ENCODE results near the gene TRIM44. TPM values are rescaled to one million over a fixed set of nuclear protein-coding genes. Genes with fewer than 3 reads are reported as not detected.

The TRIM44 gene
- total RNA-seq, 2 donors from 2014 or later, result 22.1 to 35.4 TPM

GRCh38 chr11:35727140-35727539, 64.6 kb downstream of the TRIM44 start:
- H3K36me3 ChIP-seq, result peaks cover 18% of the 10 kb centered on the region
- H3K27ac ChIP-seq, result no peak overlapping the region
- no peak for DNase-seq (ENCODE audit: low spot score)
- H3K4me1 ChIP-seq, result peaks cover 0 to 6% of the 10 kb centered on the region in 2 donors
- H3K9me3 ChIP-seq, result peaks cover 0 to 8% of the 10 kb centered on the region in 2 donors
- TF ChIP-seq, protein P1, sequence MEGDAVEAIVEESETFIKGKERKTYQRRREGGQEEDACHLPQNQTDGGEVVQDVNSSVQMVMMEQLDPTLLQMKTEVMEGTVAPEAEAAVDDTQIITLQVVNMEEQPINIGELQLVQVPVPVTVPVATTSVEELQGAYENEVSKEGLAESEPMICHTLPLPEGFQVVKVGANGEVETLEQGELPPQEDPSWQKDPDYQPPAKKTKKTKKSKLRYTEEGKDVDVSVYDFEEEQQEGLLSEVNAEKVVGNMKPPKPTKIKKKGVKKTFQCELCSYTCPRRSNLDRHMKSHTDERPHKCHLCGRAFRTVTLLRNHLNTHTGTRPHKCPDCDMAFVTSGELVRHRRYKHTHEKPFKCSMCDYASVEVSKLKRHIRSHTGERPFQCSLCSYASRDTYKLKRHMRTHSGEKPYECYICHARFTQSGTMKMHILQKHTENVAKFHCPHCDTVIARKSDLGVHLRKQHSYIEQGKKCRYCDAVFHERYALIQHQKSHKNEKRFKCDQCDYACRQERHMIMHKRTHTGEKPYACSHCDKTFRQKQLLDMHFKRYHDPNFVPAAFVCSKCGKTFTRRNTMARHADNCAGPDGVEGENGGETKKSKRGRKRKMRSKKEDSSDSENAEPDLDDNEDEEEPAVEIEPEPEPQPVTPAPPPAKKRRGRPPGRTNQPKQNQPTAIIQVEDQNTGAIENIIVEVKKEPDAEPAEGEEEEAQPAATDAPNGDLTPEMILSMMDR (IDR thresholded peaks at IDR 0.05), result no peak
- H3K4me3 ChIP-seq, result no peak overlapping the region
- no peaks in the 10 kb centered on the region for H3K27me3 ChIP-seq

DNA sequence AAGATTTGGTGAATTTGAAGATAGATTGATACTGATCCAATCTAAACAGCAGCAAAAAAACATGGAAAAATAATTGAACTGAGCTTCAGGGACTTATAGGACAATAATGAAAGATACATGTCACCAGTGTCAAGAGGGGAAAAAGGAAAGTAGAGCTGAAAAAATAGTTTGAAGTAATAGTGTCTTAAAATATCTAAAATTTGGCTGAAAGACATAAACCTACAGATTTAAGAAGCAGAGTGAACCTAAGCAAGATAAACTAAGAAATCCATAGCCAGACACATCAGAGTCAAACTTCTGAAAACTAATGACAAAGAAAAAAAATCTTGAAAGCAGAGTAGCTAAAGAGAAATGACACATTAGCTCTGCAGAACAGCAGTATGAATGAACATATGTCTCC, 67.7 kb downstream of the TRIM44 start:
- no peak for DNase-seq (ENCODE audit: low spot score)
- Histone ChIP-seq H3K27ac (no peak overlapping the region), H3K4me3 (no peak overlapping the region), H3K27me3 (no peaks in the 10 kb centered on the region), H3K4me1 (no peaks in the 10 kb centered on the region), H3K9me3 (peaks cover 0 to 8% of the 10 kb centered on the region in 2 donors), H3K36me3 (peaks cover 18% of the 10 kb centered on the region)
- TF ChIP-seq, protein P1 (IDR thresholded peaks at IDR 0.05), result no peak

DNA sequence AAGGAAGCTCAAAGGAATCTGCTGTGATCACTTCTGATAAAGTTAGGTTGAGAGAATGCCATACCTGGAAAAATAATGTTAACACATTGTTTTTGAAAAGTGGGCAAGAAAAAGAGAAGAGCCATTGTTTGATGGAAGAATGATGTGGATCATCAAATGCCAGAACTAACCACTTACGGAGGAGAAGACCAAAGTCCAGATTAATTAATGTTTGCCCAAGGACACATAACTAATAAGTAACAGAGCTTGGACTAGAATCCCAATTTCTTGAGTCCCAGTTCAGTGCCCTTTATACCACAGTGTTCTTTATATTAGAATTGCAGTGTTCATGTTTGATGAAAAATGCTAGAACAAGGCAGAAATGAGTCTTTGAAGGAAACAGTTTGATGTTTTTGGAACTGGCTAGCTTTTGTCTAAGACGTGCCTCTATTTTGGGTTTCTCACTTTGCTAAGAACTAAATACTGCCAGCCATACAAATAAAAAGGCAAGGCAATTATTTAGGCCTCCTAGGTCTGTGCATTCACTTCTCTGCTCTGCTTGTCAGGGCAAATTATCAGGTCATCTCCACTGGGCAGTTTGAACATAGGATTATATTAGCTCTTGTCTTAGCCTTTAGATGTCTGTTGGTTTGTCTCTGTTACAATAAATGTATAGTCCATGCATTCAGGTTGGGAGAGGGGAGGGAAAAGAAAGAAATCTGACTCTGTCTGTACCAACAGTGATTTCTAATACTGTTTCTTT, 72.3 kb downstream of the TRIM44 start:
- no peak overlapping the region for H3K4me3 ChIP-seq
- H3K36me3 ChIP-seq, result no peaks in the 10 kb centered on the region
- no peaks in the 10 kb centered on the region for H3K27me3 ChIP-seq
- no peak for DNase-seq (ENCODE audit: low spot score)
- H3K9me3 ChIP-seq, result peaks cover 0 to 6% of the 10 kb centered on the region in 2 donors
- no peaks in the 10 kb centered on the region for H3K4me1 ChIP-seq
- TF ChIP-seq, protein P1 (IDR thresholded peaks at IDR 0.05), result no peak
- H3K27ac ChIP-seq, result no peak overlapping the region

DNA sequence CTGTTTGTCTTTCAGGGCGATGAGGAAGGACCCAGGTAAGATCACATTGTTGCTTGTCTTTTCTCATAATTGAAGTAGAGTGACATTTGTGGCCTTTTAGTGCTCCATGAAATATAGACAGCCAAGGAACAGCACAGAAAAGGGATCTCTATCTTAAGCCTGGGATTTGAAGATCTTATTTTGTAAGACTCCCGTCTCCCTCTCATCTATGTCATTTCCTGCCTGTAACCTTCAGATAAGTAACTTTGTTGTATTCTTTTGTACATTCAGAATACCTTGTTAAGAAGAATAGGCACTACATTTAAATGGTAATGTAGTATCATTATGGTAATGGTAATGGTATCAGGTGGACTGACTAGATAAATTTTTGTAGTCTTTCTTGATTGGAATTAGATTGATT, 72.8 kb downstream of the TRIM44 start:
- TF ChIP-seq, protein P1 (IDR thresholded peaks at IDR 0.05), result no peak
- DNase-seq (ENCODE audit: low spot score), result no peak

GRCh38 chr11:35735903-35736302, 73.3 kb downstream of the TRIM44 start:
- Histone ChIP-seq H3K9me3 (no peaks in the 10 kb centered on the region), H3K36me3 (no peaks in the 10 kb centered on the region), H3K4me3 (no peak overlapping the region), H3K27ac (no peak overlapping the region), H3K4me1 (no peaks in the 10 kb centered on the region), H3K27me3 (no peaks in the 10 kb centered on the region)
- no peak for DNase-seq (ENCODE audit: low spot score)
- TF ChIP-seq, protein P1 (IDR thresholded peaks at IDR 0.05), result no peak

More for the DNA sequence above, 72.8 kb downstream of the TRIM44 start:
- no peaks in the 10 kb centered on the region for H3K36me3 ChIP-seq
- H3K27me3 ChIP-seq, result no peaks in the 10 kb centered on the region
- H3K4me3 ChIP-seq, result no peak overlapping the region
- H3K27ac ChIP-seq, result no peak overlapping the region
- peaks cover 0 to under 1% of the 10 kb centered on the region in 2 donors for H3K9me3 ChIP-seq
- no peaks in the 10 kb centered on the region for H3K4me1 ChIP-seq

DNA sequence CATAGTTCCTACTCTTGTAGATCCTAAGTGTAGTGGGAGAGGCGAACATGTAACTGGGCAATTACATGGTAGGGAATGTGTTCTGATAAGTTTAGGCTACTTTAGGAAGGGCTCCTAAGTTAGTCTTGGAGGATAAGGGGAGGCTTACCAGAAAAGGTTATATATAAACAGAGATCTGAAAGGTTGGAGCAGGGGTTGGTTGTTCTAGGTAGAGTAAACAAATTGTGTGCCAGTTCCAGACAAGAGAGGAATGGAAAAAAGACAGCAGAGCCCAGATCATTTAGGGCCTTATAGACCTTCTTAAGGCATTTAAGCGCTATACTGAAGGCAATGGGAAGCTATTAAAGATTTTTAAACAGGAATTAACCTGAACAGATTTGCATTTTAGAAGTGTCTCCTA, 74.4 kb downstream of the TRIM44 start:
- H3K4me1 ChIP-seq, result no peaks in the 10 kb centered on the region
- no peak for DNase-seq (ENCODE audit: low spot score)
- TF ChIP-seq, protein P1 (IDR thresholded peaks at IDR 0.05), result no peak
- no peak overlapping the region for H3K4me3 ChIP-seq
- no peak overlapping the region for H3K27ac ChIP-seq
- no peaks in the 10 kb centered on the region for H3K9me3 ChIP-seq
- no peaks in the 10 kb centered on the region for H3K36me3 ChIP-seq
- H3K27me3 ChIP-seq, result no peaks in the 10 kb centered on the region
